ENCODE measurements around the gene DAND5.
"Not testable (repeated sequence)": the region's sequence is repeated elsewhere in the genome, so short reads cannot be mapped to it uniquely, and the experiment has no call there.

The DAND5 gene

DNA sequence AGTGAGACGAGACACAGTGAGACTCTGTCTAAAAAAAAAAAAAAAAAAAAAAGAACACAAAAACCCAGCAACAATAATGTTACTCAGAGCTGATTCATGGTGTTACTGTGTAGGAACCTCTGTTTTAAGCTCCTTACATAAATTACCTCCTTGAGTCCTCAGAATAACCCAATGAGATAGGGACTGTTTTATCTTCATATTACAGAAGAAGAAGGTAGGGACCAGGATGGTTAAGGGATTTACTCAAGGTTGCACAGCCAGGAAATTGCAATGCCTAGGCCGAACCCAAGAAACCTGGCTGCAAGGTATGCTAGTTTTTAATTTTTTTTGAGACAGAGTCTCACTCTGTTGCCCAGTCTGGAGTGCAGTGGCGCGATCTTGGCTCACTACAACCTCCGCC, 1.5 kb upstream of the DAND5 start:
- no peak for DNase-seq

DNA sequence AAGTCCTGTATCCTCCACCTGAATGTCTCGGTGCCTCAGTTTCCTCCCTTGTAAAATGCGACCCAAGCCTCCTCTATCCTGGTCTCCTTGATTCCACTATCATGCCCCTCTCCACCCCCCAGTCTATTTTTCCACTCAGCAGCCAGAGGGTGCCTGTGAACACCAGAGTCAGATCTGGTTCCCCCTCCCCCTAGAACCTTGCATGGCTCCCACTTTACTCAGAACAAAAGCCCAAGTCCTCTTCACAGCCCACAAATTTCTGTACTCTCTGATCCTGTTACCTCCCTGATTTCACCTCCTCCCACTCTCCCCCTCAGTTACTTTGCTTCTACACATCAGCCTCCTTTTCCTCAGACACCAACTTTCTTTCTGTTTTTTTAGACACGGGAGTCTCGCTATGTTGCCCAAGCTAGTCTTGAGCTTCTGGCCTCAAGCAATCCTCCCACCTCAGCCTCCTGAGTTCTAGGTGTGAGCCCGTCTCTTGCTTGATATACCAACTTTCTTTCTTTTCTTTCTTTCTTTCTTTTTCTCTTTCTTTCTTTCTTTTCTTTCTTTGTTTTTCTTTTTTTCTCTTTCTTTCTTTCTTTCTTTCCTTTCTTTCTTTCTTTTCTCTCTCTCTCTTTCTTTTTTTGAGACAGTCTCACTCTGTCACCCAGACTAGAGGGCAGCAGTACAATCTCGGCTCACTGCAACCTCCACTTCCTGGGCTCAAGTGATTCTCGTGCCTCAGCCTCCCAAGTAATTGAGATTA, 869 bp downstream of the DAND5 start:
- no peak for DNase-seq

DNA sequence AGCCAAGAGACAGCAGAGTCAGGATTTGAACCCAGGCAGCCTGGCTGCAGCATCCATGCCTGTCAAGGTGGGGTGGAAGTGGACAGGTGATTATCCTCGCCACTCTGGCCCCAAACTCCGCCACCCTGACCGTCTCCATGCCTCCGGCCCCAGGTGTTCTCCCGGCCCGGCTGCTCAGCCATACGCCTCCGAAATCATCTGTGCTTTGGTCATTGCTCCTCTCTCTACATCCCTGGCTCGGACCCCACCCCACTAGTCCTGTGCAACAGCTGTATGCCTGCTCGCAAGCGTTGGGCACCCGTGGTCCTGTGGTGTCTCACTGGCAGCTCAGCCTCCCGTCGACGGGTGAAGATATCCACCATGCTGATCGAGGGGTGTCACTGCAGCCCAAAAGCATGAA, 3.9 kb downstream of the DAND5 start:
- DNase-seq = no peak

DNA sequence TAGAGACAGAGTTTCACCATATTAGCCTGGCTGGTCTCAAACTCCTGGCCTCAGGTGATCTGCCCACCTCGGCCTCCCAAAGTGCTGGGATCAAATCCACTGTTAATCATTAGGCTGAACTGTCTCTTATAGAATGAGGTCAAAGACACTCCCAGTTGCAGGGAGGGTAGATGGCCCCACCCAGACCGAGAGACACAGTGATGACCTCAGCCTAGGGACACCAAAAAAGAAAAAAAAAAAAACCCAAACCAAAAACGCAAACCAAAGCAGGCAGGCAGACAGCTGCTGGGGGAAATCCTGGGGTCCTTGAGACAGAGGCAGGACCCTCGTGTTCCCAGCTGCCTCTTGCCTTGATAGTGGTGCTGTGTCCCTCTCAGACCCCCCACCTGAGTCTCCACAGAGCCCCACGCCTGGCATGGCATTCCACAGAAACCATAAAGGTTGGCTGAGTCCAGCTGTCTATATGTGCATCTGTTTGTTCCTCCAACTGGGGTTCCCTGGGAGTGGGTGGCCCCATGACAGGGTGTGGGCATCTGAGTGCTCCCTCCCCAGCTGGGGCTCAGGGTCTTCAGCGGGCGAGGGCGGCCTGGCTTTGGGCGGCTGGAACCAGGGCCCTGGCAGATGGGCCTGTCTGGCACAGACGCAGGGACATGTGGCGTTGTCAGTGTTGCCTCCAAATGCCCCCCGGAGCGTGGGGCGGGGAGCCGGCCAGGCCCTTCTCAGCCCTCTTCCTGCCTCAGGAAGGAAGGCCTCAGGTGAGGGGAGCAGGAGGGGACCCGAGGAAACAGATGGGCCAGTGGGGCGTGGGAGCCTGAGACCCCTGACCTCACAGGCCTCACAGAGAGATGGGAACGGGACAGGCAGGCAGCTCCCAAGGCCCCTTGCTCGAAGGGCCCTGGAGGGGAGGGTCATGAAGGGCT, 5.2 kb downstream of the DAND5 start:
- peak; percentile 60 for DNase-seq

DNA sequence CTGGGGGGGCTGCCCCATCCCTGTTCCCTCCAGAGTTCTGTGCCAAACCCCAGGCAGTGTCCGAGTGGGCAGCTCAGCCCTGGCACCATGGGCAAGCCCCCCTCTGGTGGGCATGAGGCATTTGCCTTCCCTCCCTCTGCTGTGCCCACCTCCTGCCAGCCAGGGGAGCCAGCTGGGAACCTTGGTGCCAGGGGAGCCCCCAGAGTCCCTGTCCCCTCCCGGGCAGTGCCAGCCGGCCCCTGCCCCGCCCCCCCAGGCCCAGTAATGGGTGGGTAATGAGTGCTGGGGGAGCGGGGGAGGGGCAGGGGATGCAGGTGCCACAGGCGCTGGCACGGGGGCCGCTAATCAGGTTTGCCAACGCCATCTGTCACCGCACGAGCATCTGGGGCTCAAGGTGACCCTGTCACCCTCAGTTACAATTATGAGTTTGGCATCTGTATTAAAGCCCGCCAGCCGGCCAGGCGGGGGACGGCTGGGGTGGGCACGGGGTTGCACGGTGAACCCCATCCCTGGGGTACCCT, 5.9 kb downstream of the DAND5 start:
- no peak for DNase-seq

DNA sequence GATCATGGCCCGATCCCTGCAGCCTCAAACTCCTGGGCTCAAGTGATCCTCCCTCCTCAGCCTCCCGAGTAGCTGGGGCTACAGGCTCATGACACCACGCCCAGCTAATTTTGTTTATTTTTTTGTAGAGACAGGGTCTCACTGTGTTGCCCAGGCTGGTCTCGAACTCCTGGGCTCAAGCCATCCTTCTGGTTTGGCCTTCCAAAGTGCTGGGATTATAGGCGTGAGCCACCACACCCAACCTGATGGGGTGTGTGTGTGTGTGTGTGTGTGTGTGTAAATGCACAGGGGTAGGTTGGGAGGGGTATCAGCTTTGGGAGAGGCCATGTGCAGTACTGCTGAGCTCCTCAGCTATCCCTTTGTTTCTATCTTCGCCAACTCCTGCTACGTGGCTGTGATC, 6.7 kb downstream of the DAND5 start:
- DNase-seq = not testable (repeated sequence)

DNA sequence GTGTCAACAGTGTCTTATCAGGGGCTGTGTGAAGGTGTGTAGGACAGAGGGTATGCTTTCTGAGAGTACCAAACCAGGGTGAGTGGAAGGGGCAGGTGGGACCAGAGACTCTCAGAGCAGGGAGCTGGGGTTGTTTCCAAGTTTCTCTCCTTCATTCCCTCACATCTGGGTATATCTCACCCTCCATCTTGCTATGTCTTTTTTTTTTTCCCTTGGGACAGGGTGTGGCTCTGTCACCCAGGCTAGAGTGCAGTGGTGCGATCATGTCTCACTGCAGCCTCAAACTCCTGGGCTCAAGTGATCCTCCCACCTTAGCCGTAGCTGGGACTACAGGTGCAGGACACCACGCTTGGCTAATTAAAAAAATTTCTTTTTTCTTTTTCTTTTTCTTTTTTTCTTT, 10.6 kb downstream of the DAND5 start:
- DNase-seq = no peak

DNA sequence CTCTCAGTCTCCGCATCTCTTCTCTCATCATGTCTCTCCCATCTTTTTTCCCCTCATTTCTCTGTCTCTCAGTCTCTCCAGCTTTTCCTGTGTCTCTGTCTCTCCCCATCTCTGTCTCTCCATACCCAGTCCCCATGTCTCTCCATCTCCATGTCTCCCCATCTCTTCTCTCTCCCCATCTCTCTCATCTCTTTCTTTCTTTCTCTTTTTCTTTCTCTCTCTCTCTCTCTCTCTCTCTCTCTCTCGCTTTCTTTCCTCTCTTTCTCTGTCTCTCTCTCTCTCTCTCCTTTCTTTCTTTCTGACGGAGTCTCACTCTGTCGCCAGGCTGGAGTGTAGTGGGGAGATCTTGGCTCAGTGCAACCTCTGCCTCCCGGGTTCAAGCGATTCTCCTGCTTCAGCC, 13.3 kb downstream of the DAND5 start:
- no peak for DNase-seq

DNA sequence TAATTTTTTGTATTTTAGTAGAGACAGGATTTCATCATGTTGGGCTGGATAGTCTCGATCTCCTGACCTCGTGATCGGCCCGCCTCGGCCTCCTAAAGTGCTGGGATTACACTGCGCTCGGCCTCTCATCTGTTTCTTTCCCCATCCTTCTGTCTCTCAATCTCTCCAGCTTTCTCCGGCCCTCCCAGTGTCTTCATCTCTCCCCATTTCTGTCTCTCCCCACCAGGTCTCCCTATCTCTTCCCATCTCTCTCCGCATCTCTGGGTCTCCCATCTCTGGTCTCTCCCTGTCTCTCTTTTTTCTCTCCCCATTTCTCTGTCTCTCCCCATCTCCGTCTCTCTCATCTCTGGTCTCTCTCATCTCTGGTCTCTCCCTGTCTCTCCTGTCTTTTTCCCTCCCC, 13.7 kb downstream of the DAND5 start:
- DNase-seq = no peak

DNA sequence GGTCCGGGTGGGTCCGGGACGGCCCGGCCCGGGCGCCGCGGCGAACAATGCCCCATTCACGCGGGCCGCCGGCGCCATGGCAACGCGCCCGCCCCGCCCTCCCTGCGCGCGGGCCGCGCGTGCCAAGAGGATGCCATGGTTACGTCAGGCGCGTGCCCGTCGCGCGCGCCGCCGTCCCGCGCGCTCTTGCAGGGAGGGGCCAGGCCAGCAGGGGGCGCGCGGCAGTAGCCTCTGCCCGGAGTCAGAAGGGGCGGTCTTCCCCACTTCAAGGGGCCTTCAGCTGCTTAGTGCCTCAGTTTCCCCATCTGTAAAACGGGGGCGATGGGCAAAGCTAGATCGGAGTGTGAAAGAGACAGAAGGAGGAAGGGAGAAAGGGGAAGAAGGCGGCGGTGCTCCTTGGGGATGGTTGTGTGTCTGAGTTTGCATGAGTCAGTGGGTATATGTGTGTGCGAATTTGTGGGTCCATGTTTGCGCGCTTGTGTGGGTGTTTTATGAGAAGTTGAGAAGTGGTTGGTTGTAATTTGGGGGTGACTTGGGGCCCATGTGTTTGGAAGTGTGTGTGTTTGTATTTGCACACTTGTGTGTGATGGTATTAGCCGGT, 14.3 kb downstream of the DAND5 start:
- DNase-seq = peak; percentile 86

DNA sequence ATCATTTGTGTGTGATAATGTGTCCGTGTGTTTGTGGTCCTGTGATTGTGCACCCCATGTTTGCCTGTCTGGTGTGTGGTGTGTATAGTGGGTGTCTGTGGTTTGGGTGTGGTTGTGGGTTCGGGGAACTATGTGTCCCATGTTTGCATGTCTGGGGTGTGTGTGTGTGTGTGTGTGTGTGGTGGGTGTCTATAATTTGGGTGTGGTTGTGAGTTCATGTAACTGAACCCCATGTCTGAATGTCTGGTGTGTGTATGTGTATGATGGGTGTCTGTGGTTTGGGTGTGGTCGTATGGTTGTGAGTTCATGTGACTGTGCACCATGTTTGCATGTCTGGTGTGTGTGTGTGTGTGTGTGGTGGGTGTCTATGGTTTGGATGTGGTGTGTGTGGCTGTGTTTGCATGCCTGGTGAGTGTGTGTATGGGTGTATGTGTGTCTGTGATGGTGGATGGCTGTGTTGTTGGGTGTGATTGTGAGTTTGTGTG, 14.8 kb downstream of the DAND5 start:
- DNase-seq = peak; percentile 63

DNA sequence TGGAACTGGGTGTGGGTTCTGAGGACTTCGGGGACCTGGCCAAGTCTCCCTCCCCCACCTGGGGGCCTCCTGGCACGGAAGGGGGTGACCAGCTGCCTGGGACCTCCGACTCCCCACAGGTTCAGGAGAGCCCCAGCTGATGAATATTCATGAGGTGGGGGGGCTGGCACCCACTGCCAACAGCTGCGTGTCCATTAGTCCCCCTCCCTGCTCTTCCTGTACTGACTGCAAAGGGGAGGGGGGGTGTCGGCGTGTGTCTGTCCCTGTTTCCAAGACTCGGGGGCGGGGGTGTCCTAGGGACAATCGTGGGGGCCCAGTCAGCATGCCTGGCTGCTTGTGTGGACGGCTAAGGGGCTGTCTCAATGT, 15.3 kb downstream of the DAND5 start:
- no peak for DNase-seq

DNA sequence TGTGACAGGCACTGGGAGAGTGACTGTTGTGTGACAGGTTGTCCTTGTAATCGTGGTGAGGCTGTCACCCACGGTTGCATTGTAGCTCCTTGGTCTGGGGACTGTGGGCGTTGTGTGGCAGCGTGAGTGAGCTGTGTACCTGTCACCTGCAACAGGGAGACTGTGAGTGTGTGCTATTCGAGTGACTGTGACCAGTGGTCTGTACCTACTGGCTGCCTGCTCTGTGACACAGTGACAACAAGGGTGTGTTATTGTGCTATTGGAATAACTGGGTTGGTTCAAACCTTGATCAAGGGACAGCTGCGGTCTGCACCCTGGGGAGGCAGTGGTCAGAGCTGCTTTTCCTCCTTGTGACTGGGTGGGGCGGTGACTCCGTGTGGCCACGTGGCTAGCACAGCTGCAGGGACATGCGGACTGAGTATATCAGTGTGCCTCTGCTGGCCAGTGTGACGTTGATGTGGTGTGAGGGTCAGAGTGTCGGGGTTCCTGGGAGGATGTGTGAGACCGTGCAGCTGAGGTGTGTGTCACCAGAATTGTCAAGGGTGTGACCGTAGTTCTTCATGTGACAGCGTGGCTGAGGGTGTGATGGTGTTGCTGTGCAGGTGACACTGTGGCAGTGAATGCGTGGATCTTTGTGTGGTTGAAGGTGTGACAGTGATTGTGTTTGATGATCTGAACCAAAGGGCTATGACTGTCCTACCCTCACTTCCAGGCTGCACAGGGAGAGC, 15.8 kb downstream of the DAND5 start:
- peak; percentile 28 for DNase-seq

DNA sequence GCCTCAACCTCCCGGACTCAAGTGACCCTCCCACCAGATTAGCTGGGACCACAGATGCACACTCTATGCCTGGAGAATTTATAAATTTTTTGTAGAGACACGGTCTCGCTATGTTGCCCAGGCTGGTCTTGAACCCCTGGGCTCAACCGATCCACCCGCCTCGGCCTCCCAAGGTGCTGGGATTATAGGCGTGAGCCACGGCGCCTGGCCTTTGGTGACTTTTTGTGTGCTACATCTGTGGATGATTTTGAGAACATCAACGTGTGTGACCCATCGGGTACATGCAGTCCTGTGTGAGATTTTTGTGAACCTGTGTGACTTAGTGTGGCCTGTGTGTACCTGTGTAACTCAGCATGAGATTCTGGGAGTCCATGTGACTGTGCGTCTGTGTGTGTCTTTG, 17.4 kb downstream of the DAND5 start:
- DNase-seq = no peak

DNA sequence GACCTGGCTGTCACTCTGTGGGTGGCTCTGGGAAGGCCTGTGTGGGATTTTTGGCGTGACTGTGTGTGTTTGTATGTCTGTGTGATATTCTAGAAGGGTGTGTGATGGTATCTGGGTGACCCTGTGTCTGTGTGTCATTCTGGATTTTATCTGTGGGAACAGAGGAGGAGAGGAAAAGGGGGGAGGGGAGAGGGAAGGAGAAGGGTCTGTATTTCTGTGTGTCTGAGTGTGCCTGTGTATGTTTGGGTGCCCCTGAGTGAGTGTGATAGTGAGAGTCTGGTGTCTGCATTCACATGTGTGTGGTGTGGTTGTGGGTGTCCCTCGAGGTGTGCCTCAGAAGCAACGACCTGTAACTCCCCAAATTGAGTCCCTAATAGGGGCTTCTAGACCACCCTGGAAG, 17.8 kb downstream of the DAND5 start:
- DNase-seq = no peak

DNA sequence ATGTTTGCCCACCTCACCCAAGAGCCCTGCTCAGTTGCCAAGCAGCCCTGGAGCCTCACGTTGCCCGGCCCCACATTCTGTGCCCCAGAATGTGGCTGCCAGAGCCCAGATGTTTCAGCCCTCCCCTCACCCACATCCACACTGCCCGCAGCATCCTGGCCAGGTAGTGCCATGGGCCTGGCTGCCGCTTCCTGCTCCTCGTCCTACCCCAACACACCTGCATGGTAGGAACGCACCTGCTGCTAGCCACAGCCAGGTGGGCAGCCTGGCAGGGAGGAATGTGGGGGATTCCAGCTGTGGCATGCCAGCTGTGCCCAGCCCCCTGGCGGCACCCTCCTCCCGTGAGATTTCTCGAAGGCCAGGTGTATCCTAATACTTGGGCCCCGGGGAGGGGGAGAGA, 18.4 kb downstream of the DAND5 start:
- DNase-seq = no peak

DNA sequence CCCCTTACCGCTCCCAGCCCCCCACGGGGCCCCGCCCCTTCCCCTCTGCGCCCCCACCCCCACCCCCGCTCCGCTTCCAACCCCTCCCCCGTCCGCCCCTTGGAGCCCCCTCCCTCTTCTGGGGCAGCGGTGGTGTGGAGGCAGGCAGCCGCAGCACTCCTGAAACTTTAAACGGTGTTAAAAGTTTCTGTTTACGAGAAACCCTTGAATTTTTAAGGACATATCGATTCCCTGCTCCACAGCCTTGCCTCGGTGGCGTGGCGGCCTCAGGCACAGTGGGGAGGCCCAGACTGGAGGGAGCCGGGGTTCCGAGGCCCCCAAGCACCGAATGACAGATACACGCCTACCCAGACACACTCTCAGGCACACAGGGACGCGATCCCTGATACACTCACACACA, 21.1 kb downstream of the DAND5 start:
- DNase-seq = no peak

DNA sequence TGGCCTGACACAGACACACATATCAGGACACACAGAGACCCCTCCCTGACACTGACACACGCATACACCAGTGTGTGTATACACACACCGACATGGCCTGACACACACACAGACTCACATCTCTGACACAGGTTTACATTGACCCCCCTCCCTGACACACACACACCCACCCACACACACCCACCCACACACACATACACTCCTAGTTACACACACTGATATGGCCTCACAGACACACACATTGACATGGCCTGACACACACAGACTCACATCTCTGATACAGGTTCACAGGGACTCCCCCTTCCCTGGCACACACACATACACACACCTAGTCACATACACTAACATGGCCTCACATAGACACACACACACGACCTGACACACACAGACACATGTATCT, 21.5 kb downstream of the DAND5 start:
- DNase-seq = no peak

DNA sequence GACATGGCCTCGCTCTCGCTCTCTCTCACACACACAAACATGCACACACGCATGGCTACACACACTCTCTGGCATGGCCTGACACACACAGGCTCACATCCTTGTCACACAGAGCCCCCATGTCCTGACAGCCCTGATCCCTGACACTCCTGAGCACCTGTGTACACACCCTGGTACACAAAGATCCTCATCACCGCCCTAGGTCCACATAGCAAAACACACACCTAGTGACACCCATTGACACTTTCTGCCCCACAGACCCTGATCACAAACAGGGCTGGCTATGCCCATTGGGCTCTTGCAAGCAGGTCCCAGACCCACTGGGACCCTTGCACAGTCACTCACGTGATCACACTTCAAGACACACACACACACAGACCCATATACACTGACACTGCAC, 21.9 kb downstream of the DAND5 start:
- DNase-seq = no peak

DNA sequence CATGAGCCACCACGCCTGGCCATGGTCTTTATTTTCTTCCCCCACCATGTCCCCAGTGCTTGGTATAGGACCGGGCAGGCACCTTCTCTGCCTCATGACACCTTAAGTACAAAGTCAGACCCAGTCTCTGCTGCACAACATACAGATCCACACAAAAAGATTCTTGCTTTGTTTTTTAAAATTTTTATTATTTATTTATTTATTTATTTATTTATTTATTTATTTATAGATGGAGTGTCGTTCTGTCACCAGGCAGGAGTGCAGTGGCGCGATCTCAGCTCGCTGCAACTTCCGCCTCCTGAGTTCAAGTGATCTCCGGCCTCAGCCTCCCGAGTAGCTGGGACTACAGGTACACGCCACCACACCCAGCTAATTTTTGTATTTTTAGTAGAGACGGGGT, 23.4 kb downstream of the DAND5 start:
- no peak for DNase-seq

DNA sequence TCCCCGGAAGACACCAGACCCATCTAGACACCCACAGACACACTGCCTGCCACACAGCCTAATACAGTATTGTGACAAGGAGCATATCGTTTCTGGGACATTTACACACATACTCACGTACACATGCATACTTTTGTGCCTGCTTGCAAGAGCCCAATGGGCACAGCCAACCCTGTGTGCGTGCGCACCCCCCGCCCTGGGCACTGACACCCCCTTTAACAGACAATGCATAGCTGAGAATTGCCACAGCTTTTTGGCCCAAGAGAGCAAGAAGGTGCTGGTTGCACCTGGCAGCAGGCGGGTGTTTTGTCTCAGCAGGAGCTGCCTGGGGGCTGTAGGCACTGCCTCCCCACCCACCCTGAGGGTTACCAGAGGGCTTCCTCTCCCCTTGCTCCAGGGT, 24.2 kb downstream of the DAND5 start:
- no peak for DNase-seq

DNA sequence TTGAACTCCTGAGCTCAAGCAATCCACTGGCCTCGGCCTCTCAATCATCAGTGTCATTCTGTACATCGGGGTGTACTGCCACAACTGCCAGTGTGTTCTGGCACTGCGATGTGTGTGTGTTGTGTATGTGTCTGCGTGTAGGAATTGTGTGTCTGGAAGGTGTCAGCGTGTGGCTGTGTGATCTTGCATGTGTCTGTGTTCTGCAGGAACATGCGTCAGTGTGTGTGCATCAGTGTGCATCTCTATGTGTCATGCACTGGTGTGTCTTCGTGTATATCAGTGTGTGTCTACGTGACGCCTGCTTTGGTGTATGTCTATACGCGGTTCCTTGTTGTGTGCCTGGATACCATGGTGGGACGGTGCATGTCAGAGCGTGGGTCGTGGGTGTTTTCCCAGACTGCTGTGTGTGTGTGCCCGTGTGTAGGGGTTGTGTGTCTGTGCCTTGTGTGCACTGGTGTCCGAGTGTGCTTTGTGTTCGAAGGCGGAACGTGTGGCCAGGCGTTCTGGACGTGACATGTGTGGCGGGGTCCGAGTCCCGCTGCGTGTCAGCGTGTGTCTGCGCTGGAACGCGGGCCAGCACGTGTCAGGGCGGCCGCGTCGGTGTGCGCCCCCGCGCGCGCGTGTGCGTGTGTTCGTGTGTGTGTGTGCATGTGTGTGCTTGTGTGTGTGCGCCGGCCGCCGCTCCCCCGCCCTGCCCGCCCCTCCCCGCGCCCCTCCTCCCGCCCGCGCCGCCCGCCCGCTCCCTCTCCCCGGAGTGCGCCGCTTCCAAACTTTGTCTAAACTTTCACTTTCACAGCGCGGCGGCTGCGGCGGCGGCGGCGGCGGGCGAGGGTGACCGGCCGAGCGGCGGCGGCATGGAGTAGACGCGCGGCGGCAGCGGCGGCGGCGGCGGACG, 25.6 kb downstream of the DAND5 start, which contains the start of gene NFIX:
Gene NFIX, plus strand, starts transcription at position 775 of the 895 bp plus-strand sequence. CDS start 363 bp downstream, outside the sequence.
- peak; percentile 83 for DNase-seq

Measured in hematopoietic multipotent progenitor cell treated with erythropoietin and hydrocortisone succinate and interleukin-3 and kit ligand, for 4 days (in vitro differentiated cells).